A673 (cell line): ENCODE measurements around the gene RIPOR1. TPM values are rescaled to one million over a fixed set of nuclear protein-coding genes. Genes with fewer than 3 reads are reported as not detected.
A peak's percentile ranks its signal among the peaks of the same experiment; 100 is the strongest.

ENCODE experiments used
- BruUV-seq: library from RNA; stranded (reverse); fragments of 400-500 nt; replicated peaks from 2 replicates; lab custom pipeline; 2021; lab: Mats Ljungman, UMichigan
- CTCF ChIA-PET: fragments of 300-600 bp; sonication (Branson Sonifier 250); formaldehyde crosslinking; loops from one replicate; lab custom pipeline; 2022; ENCODE audit warnings: antibody characterized with exemption; lab: Charles Lee
- POLR2A ChIA-PET: fragments of 300-600 bp; sonication (Branson Sonifier 250); formaldehyde crosslinking; loops from one replicate; lab custom pipeline; 2022; ENCODE audit warnings: antibody characterized with exemption; ENCODE audit not compliant: low non-redundant PET; lab: Charles Lee
- DNase-seq: peaks from one replicate; pipeline ENCODE4 v3.0.0-alpha.2; 2015; ENCODE audit warnings: low spot score
- H3K27ac ChIP-seq: fragments of 200-600 bp; sonication (generic); 2 replicates; pipeline ENCODE4 v1.5.1; 2016; ENCODE audit warnings: mixed run types, low read depth, mild to moderate bottlenecking, mixed read lengths, antibody characterized with exemption, low read length; ENCODE audit not compliant: poor library complexity, severe bottlenecking
- H3K27me3 ChIP-seq: fragments of 200-600 bp; sonication (generic); replicated peaks from 2 replicates; pipeline ENCODE4 v1.6.1; 2017; ENCODE audit warnings: mixed run types, low read depth, mild to moderate bottlenecking, mixed read lengths, antibody characterized with exemption, low read length; ENCODE audit not compliant: insufficient read depth, poor library complexity
- H3K36me3 ChIP-seq: fragments of 200-600 bp; sonication (generic); 2 replicates; pipeline ENCODE4 v1.6.1; 2016; ENCODE audit warnings: mixed run types, mild to moderate bottlenecking, mixed read lengths, antibody characterized with exemption, low read length; ENCODE audit not compliant: insufficient read depth, poor library complexity, severe bottlenecking
- H3K4me1 ChIP-seq: fragments of 200-600 bp; sonication (generic); 2 replicates; pipeline ENCODE4 v1.6.1; 2017; ENCODE audit warnings: mixed run types, mild to moderate bottlenecking, mixed read lengths, antibody characterized with exemption, low read length; ENCODE audit not compliant: insufficient read depth, poor library complexity, severe bottlenecking
- H3K4me3 ChIP-seq: fragments of 200-600 bp; sonication (generic); 2 replicates; pipeline ENCODE4 v1.5.1; 2016; ENCODE audit warnings: low read depth, mixed run types, mild to moderate bottlenecking, mixed read lengths, low read length; ENCODE audit not compliant: poor library complexity, severe bottlenecking
- H3K9me3 ChIP-seq: fragments of 200-600 bp; sonication (generic); 2 replicates; pipeline ENCODE4 v1.6.1; 2016; ENCODE audit warnings: mixed run types, low read depth, mild to moderate bottlenecking, mixed read lengths, antibody characterized with exemption, low read length; ENCODE audit not compliant: poor library complexity, severe bottlenecking
- EZH2 ChIP-seq: fragments of 200-600 bp; sonication (generic); IDR thresholded peaks from 2 replicates; pipeline ENCODE4 v1.6.1; 2017; ENCODE audit warnings: borderline replicate concordance, low read depth, mild to moderate bottlenecking, mixed read lengths, antibody characterized with exemption, low read length; ENCODE audit not compliant: poor library complexity, severe bottlenecking
- intact Hi-C: fragments of 100-400 bp; cut with micrococcal nuclease; formaldehyde crosslinking; loops from one replicate; pipeline ENCODE4 v1.10.0; 2022; ENCODE audit not compliant: unreplicated experiment
- total RNA-seq: library from RNA; stranded (reverse); gene quantifications from 2 replicates; pipeline ENCODE4 v1.2.3, GENCODE V29; 2021
- TF ChIP-seq, protein P1 (sequence below): fragments of 300-800, 200-600 bp; sonication (generic); conservative IDR thresholded peaks from 2 replicates; pipeline ENCODE4 v1.5.1; 2017; ENCODE audit warnings: low read depth, mild to moderate bottlenecking, antibody characterized with exemption, low read length, moderate library complexity, mixed read lengths

The RIPOR1 gene
- total RNA-seq, 1 experiment from 2014 or later: 22.9 TPM

DNA sequence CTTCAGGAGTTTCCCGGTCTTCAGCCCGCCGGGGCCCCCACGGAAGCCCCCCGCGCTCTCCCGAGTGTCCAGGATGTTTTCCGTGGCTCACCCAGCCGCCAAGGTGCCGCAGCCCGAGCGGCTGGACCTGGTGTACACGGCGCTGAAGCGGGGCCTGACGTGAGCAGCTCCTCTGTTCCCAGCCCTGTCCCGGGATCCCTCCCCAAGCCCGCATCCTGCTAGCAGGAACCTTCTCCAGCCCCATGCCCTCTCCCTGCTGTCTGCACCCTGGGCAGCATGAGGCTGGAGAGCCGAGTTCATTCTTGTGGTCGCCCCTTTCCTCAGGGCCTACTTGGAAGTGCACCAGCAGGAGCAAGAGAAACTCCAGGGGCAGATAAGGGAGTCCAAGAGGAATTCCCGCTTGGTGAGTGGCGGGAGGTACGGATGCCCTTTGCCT lies 10.1 kb downstream of the RIPOR1 start:
- BruUV-seq: no TSS peak
- POLR2A ChIA-PET: no interaction called here
- intact Hi-C loops: no loop called here
- no peak overlapping the region for H3K27ac ChIP-seq
- H3K36me3 ChIP-seq: peaks cover 3% of the 10 kb centered on the region
- no peaks in the 10 kb centered on the region for H3K9me3 ChIP-seq
- TF ChIP-seq, protein P1, sequence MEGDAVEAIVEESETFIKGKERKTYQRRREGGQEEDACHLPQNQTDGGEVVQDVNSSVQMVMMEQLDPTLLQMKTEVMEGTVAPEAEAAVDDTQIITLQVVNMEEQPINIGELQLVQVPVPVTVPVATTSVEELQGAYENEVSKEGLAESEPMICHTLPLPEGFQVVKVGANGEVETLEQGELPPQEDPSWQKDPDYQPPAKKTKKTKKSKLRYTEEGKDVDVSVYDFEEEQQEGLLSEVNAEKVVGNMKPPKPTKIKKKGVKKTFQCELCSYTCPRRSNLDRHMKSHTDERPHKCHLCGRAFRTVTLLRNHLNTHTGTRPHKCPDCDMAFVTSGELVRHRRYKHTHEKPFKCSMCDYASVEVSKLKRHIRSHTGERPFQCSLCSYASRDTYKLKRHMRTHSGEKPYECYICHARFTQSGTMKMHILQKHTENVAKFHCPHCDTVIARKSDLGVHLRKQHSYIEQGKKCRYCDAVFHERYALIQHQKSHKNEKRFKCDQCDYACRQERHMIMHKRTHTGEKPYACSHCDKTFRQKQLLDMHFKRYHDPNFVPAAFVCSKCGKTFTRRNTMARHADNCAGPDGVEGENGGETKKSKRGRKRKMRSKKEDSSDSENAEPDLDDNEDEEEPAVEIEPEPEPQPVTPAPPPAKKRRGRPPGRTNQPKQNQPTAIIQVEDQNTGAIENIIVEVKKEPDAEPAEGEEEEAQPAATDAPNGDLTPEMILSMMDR: no peak
- no peak for TF ChIP-seq EZH2
- DNase-seq: no peak
- H3K27me3 ChIP-seq: peaks cover 12% of the 10 kb centered on the region
- H3K4me3 ChIP-seq: peak overlapping the region; percentile 60
- peaks cover 14% of the 10 kb centered on the region for H3K4me1 ChIP-seq
- CTCF ChIA-PET: no interaction called here

DNA sequence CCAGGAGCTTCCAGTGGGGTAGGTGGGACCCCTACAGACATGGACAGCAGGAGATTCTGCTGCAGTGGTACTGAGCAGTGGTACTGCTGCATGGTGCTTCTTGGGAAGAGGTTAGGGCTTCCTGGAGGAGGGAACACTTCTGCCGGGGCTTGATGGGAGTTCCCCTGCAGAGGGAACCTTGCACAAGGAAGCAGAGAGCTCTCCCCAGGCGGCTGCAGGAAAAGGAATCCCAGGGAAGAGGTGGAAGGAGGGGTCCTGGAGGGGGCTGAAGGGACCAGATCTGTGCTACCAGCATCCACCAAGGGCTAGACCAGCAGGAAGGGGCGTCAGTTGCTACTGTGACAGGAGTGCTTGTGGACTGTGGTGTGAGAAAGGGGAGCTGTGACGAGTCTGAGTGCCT lies 10.6 kb downstream of the RIPOR1 start:
- Histone ChIP-seq H3K4me3 (no peak overlapping the region), H3K27ac (no peak overlapping the region), H3K27me3 (peaks cover 12% of the 10 kb centered on the region), H3K4me1 (peaks cover 14% of the 10 kb centered on the region), H3K9me3 (no peaks in the 10 kb centered on the region), H3K36me3 (peaks cover 3% of the 10 kb centered on the region)
- intact Hi-C loops: no loop called here
- DNase-seq: no peak
- TF ChIP-seq, protein P1: no peak
- no peak for TF ChIP-seq EZH2
- CTCF ChIA-PET: no interaction called here
- no TSS peak for BruUV-seq
- POLR2A ChIA-PET: no interaction called here

- CTCF ChIA-PET: no interaction called here
- POLR2A ChIA-PET: no interaction called here
- TF ChIP-seq, protein P1: no peak
- no peak for TF ChIP-seq EZH2
- intact Hi-C loops: no loop called here
- Histone ChIP-seq H3K36me3 (peaks cover 3% of the 10 kb centered on the region), H3K27me3 (peaks cover 12% of the 10 kb centered on the region), H3K9me3 (no peaks in the 10 kb centered on the region), H3K4me3 (no peak overlapping the region), H3K4me1 (peaks cover 14% of the 10 kb centered on the region), H3K27ac (no peak overlapping the region)
- no peak for DNase-seq
- BruUV-seq: no TSS peak
These were observed 11.3 kb downstream of the RIPOR1 start for GRCh38 chr16:67539691-67540635.
